GM23338 (cell line): Measurements from ENCODE around the gene TIMP3.

Source experiments
- EZH2 ChIP-seq: fragments of 200-600 bp; sonication (generic); IDR thresholded peaks from one replicate; pipeline ENCODE4 v1.8.0; 2017; ENCODE audit warnings: antibody characterized with exemption, mild to moderate bottlenecking, low read depth; ENCODE audit not compliant: unreplicated experiment
- EZH2phosphoT487 ChIP-seq: fragments of 200-600 bp; sonication (generic); IDR thresholded peaks from one replicate; pipeline ENCODE4 v1.8.1; 2018; ENCODE audit warnings: antibody characterized with exemption; ENCODE audit not compliant: unreplicated experiment
- JUNB ChIP-seq: IDR thresholded peaks from one replicate; pipeline ENCODE4 v1.6.1; 2016; ENCODE audit warnings: antibody characterized with exemption; ENCODE audit not compliant: unreplicated experiment
- POLR2AphosphoS5 ChIP-seq: IDR thresholded peaks from 2 replicates; pipeline ENCODE4 v1.6.1; 2016; ENCODE audit warnings: antibody characterized with exemption, low read depth
- REST ChIP-seq: IDR thresholded peaks from one replicate; pipeline ENCODE4 v1.6.1; 2018; ENCODE audit warnings: antibody characterized with exemption; ENCODE audit not compliant: unreplicated experiment
- STAT1 ChIP-seq: IDR thresholded peaks from one replicate; pipeline ENCODE4 v1.6.1; 2016; ENCODE audit warnings: antibody characterized with exemption; ENCODE audit not compliant: unreplicated experiment
- ZNF114 ChIP-seq: fragments of 250-450 bp; sonication (Bioruptor Pico); IDR thresholded peaks from 2 replicates; pipeline ENCODE4 v1.5.0; 2020; ENCODE audit warnings: mild to moderate bottlenecking, moderate library complexity
- TF ChIP-seq, protein P1 (sequence below), 2 experiments: fragments of 200-600 bp in 1 of 2; sonication (generic) in 1 of 2; conservative IDR thresholded peaks; 2 replicates each; pipeline versions ENCODE4 v1.5.1 to v1.6.1; 2016 to 2017; ENCODE audit warnings: antibody characterized with exemption in 2 of 2, low read depth in 2 of 2, mild to moderate bottlenecking in 2 of 2, moderate library complexity in 1 of 2

DNA sequence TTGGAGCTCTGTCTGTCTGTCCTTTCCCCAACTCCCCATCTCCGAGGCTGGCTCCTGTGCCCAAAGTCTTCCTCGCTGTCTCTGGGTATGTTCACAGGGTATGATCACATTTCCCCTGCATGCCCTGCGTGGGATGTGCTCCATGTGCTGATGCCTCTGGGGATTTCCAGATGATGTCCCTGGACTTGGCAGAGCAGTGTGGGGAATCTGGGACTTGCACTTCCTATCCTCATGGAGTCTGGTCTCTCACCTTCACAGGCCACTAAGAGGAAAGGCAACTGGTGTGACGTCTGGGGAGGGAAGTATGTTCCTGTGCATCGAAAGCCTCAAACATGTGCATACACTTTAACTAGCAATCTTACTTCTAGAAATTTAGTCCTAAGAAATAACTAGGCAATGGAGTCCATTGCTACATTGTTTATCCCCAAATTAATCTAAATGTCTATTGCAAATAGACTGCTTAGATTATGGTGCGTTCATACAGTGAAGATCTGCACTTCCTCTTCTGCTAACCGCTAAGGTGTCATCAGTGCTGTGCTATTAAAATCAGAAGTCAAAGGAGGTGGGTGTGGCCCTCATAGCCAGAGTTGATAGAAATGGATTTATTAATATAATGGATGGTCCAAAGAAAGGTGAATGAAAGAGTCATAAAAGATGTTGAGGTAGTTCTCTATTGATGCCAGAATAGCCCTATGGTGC, 20.8 kb downstream of the TIMP3 start:
- TF ChIP-seq, protein P1, sequence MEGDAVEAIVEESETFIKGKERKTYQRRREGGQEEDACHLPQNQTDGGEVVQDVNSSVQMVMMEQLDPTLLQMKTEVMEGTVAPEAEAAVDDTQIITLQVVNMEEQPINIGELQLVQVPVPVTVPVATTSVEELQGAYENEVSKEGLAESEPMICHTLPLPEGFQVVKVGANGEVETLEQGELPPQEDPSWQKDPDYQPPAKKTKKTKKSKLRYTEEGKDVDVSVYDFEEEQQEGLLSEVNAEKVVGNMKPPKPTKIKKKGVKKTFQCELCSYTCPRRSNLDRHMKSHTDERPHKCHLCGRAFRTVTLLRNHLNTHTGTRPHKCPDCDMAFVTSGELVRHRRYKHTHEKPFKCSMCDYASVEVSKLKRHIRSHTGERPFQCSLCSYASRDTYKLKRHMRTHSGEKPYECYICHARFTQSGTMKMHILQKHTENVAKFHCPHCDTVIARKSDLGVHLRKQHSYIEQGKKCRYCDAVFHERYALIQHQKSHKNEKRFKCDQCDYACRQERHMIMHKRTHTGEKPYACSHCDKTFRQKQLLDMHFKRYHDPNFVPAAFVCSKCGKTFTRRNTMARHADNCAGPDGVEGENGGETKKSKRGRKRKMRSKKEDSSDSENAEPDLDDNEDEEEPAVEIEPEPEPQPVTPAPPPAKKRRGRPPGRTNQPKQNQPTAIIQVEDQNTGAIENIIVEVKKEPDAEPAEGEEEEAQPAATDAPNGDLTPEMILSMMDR (conservative IDR thresholded peaks at IDR 0.05; ENCODE audit: low read depth in 2 of 2) = no peak
- no peak for TF ChIP-seq POLR2AphosphoS5
- no peak for TF ChIP-seq EZH2
- no peak for TF ChIP-seq EZH2phosphoT487
- TF ChIP-seq REST = no peak
- TF ChIP-seq ZNF114 (CRISPR knock-in tag) = no peak
- no peak for TF ChIP-seq JUNB
- TF ChIP-seq STAT1 = no peak
